Stimulated activated CD8-positive, alpha-beta memory T cell treated with anti-CD3 and anti-CD28 coated beads, Interleukin-12 subunit alpha, Interleukin-12 subunit beta, amount 100 ng/mL, for 4 hours (primary cell): Measurements from ENCODE around the gene MYBPC1.
"Not testable (repeated sequence)": the region's sequence is repeated elsewhere in the genome, so short reads cannot be mapped to it uniquely, and the experiment has no call there.

Source experiments
- DNase-seq: peaks from one replicate; pipeline ENCODE4 v3.0.0-alpha.2; 2020; ENCODE audit warnings: low read depth

MYBPC1 gene

GRCh38 chr12:101654442-101654841, 59.7 kb downstream of the MYBPC1 start:
- DNase-seq: no peak

DNA sequence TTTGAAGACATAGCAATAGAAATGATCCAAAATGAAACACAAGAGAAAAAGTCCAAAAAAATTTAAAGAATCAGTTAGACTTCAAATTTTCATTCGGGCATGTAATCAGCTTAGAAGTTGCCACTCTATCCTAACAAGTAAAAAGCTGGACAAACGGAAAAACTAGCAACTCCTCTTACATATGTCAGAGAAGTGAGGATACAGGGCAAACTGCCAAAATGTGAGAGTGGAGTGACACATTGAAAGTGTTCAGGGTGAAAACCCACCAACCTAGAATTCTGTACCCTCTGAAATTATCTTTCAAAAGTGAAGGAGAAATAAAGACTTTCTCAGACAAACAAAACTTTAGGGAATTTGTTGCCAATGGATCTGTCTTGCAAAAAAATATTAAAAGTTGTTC, 60.6 kb downstream of the MYBPC1 start:
- no peak for DNase-seq

- not testable (repeated sequence) for DNase-seq
Measured at GRCh38 chr12:101660662-101661061, 65.9 kb downstream of the MYBPC1 start.

- DNase-seq: no peak
Measured at GRCh38 chr12:101663298-101663697, 68.5 kb downstream of the MYBPC1 start.

DNA sequence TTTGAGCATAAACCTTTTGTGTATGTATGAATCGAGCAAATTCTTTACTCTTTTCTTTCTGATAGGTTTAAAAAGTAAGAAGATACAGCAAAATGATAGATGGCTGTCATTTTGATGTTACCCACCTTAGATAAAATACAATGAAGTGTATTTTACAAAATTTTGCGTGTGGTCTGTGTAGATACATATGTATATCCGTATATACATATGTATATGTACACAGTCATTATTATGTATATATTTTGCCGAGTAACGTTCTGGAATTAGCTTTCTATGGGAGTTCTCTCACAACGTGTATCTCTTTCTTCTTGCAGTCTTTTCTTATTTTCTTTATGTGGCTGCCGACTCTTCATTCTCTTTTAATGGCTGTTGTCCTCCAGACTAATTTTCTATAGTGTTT, 70.2 kb downstream of the MYBPC1 start:
- DNase-seq: no peak

DNA sequence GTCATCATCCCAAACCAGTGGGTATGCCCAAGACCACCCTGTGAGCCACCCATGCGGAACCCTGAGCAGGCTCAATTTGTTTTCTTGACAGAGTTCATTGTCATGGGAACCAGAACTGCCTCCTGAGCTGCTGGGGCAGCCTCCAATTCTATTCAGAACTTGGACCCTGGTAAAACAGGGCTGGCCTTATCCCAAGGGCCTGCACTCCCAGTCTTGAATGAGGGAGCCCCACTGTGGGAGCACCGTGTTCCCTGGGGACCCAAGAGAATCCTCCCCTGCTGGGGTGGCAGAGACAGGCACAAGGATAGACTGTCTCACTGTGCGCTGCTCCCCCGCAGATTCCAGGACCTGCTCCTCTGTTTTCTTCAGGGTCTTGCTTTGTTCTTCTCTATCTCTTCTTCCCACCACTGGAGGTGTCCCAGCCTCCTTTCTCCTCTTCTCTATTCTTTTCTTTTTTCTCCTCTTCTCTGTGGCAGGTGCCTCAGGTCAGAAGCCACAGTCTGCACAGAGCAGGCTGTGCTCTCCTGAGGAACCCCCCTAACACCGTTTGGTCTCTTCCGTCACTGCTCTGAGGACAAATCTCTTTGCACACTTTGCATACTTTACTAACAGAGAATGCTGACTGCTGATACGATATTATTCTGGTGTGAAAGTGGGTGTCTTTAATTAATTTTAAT, 71.4 kb downstream of the MYBPC1 start:
- no peak for DNase-seq

DNA sequence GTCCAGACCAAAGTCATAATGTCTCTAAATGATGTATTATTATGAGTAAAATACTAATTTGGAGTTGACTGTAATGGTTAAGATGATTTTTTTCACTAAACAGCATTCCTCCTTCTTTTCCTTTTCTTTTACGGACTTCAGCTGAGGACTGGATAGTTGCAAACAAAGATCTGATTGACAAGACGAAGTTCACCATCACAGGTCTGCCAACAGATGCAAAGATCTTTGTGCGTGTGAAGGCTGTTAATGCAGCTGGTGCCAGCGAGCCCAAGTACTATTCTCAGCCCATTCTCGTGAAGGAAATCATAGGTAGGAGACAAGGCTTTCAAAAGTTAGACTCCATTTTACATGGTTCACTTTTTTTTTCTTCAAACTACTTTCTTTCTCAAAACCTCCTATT, 72.8 kb downstream of the MYBPC1 start:
- DNase-seq: no peak

DNA sequence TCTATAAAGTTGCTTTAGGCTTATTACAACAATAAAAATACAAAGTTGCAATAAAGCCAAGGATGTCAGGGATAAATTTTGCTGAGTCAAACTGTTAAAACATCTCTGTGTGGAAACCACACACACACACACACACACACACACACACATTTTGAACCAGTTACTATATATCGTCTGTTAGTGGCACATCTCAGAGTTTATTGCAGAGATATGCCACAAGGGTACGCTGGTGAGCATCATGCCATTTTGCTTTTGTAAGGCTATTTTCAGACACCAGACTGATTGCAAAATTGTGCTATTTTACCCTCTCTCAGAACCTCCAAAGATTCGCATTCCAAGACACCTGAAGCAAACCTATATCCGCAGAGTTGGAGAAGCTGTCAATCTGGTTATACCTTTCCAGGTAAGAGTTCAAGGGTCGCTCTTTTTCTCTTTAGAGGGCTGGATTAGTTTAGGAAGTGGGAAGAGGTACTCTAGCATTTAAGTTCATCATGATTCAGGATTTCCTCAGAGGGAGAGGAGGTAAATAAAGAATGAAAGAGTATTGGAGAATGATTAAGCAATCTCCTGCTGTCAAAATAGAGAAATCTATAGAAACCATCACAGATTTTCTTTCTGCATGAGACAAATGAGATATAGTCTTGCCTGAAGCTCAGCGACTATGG, 75.4 kb downstream of the MYBPC1 start:
- DNase-seq: no peak

DNA sequence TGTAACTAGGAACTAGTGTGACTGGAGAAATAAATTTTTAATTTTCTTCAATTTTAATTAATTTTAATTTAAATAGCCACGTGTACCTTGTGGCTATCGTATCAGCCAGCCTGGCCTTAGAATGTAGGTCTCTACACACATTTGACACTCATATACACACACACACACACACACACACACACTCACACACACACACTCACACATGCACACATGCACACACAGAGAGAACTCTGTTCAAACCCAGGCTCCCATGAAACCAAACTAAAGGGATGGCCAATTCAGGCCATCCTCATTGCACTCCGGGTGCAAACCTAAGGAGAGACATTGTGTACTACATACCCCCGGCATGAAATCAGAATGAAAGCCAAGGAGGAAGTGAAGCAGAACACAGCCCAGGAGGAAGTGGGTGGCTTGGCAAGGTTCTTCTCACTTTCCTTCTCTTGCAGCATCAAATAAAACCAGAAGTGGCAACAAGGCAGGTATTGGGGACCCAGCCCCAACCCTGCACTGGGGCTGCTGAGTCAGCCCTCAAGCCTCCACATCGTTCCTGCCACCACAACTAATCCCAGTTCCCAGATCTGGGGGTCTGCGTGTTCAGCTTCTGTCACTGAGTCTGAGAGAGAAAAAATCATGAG, 76.5 kb downstream of the MYBPC1 start:
- DNase-seq: peak; percentile 2

DNA sequence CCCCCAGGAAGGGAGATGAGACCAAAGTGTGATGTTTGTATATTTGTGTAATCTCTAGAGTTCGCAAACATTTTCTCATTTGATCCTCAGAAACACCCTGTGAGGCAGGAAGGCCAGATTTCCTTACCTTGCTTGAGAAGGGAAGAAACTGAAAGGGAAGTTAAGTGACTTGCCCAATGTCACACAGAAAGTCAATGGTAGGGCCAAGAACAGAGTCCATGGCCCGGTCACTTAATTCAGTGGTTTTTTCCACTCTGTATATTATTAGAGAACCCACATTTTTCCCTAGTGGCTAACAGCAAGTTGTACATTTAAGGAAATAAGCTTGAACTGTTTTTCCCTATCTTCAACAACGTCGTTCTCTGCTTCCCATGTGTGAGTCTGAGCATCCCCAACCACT, 77.1 kb downstream of the MYBPC1 start:
- no peak for DNase-seq

DNA sequence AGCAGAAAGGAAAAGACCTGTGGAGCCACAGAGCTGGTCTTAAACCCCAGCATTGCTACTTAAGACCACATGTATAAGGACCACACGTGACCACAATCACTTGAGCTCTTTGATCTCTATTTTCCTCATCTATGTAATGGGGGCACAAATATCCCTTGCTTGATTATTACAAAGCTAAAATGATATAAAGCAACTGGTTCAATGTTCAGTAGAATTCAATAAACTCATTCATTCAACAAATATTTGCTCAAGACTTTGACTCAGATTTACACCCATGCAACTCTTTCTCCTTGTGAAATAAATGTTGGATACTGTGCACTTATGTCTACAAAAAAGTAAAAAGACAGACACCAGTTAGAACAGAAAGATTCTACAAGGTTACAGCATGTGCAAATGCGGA, 80.8 kb downstream of the MYBPC1 start:
- DNase-seq: no peak

GRCh38 chr12:101676497-101676896, 81.7 kb downstream of the MYBPC1 start:
- DNase-seq: not testable (repeated sequence)

DNA sequence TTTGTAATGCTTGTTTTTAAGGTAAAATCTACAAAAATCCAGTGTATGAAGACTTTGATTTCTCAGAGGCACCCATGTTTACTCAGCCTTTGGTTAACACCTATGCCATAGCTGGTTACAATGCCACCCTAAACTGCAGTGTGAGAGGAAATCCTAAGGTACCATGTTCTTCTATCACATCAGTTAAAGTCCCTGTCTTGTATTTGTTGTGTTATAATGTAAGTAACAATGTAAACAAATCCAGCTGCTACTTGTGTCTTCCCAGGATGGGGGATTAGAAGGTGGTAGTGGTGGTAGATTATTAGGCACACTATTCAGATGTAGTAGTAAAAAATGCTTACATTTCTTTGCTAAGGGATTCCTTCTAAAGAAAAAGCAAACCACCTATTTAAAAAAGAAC, 83.3 kb downstream of the MYBPC1 start:
- DNase-seq: no peak

GRCh38 chr12:101680240-101680639, 85.5 kb downstream of the MYBPC1 start:
- DNase-seq: no peak

GRCh38 chr12:101680647-101681046, 85.9 kb downstream of the MYBPC1 start:
- DNase-seq: no peak

GRCh38 chr12:101681627-101682026, 86.9 kb downstream of the MYBPC1 start:
- DNase-seq: not testable (repeated sequence)

DNA sequence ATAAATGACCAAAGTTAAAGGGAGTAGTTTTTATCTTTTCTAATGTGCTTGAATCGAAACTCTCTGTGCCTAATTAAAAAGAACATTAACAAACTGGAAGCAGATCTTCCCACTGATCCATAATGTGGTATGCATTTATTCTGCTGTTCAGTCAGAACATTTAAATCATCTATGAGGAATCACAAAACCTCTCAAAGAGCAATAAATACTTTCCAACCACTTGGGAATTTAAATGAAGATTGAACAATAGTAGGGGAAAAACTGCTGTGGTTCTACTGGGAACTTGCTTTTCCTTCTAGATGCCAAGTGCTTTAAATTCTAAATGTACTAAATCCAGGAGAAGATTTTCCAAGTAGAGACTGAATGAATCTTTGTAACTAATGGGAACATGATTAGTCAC, 90.3 kb downstream of the MYBPC1 start:
- DNase-seq: no peak

DNA sequence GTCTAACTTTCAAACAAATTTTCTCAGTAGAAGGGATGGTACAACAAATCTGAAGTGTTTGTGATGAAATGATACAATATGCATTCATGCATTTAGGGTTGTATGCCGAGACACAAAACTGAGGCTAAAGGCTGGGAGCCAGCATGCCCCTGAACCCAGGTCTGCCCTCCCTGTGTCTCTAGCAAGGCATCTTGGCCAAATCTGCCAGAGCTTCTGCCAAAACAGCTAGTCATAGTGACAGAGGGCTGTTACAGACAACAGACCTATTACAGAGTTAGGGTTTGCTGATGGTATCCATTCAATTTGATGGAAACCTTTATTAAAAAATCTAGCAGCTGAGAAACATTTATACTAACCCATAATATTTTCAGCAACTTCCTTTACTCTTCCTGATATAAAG, 91.4 kb downstream of the MYBPC1 start:
- no peak for DNase-seq

DNA sequence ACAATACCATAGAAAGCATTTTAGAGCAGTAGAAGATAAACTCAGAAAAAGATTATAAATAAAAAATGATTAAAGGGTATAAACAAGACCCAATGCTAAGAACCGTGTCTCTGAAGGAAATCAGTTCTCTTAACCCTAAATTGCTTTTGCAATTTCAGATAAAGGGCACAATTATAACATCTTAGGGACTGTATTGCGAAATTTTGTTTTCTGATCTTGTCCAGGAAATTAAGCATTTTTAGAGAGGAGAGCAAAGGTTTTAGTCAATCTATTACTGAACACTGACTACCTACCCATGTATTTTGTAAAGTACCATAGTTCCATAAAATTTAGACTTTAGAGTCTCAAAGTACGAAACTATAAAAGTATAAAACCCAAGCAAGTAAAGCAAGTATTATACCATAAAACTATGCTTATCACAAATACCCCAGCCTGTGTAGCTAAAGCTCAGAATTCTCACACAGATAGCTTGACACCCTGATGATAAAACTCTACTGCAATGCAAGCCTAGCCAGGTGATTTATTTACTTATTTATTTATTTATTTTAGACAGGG, 95.8 kb downstream of the MYBPC1 start:
- DNase-seq: no peak

- DNase-seq: no peak
Measured at GRCh38 chr12:101691503-101692096, 96.8 kb downstream of the MYBPC1 start.

- DNase-seq: no peak
Measured at GRCh38 chr12:101694297-101694848, 99.6 kb downstream of the MYBPC1 start.

- DNase-seq: no peak
Measured at GRCh38 chr12:101694986-101695385, 100.2 kb downstream of the MYBPC1 start.
